Caco-2 (cell line): ENCODE data around the gene TRIO. TPM values are rescaled to one million over a fixed set of nuclear protein-coding genes. Genes with fewer than 3 reads are reported as not detected.

Experiments
- BruUV-seq: library from RNA; stranded (reverse); fragments of 400-500 nt; replicated peaks from 2 replicates; lab custom pipeline; 2021; lab: Mats Ljungman, UMichigan
- CTCF ChIA-PET: fragments of 300-600 bp; sonication (Branson Sonifier 250); formaldehyde crosslinking; loops from one replicate; lab custom pipeline; 2022; ENCODE audit warnings: antibody characterized with exemption; lab: Charles Lee
- POLR2A ChIA-PET: fragments of 300-600 bp; sonication (Branson Sonifier 250); formaldehyde crosslinking; loops from one replicate; lab custom pipeline; 2022; ENCODE audit warnings: antibody characterized with exemption; lab: Charles Lee
- DNase-seq, 2 experiments: peaks; one replicate each; pipeline versions ENCODE4 v3.0.0 to v3.0.0-alpha.2; 2020 to 2022
- H3K27me3 ChIP-seq: replicated peaks from 2 replicates; pipeline ENCODE4 v1.6.0; 2011; ENCODE audit warnings: low read length; ENCODE audit not compliant: control insufficient read depth, insufficient read depth
- H3K36me3 ChIP-seq: 2 replicates; pipeline ENCODE4 v1.5.1; 2011; ENCODE audit warnings: low read length; ENCODE audit not compliant: control insufficient read depth, insufficient read depth
- H3K4me1 ChIP-seq: fragments of 250-450 bp; sonication (Bioruptor Pico); 2 replicates; pipeline ENCODE4 v1.5.1; 2020; ENCODE audit warnings: mild to moderate bottlenecking
- H3K4me3 ChIP-seq: 2 replicates; pipeline ENCODE4 v1.5.1; 2011; ENCODE audit warnings: low read depth, mild to moderate bottlenecking, control low read depth, low read length
- H3K9me3 ChIP-seq: fragments of 250-450 bp; sonication (Bioruptor Pico); 2 replicates; pipeline ENCODE4 v1.5.1; 2020; ENCODE audit warnings: mild to moderate bottlenecking, moderate library complexity
- H3K27ac Mint-ChIP-seq: one replicate; pipeline ENCODE4 v1.8.0; 2022; ENCODE audit warnings: mixed read lengths; ENCODE audit not compliant: unreplicated experiment
- H3K27me3 Mint-ChIP-seq: one replicate; pipeline ENCODE4 v1.8.0; 2022; ENCODE audit warnings: mixed read lengths; ENCODE audit not compliant: insufficient read depth, unreplicated experiment
- H3K36me3 Mint-ChIP-seq: one replicate; pipeline ENCODE4 v1.8.0; 2022; ENCODE audit warnings: mild to moderate bottlenecking, mixed read lengths; ENCODE audit not compliant: insufficient read depth, unreplicated experiment
- H3K4me1 Mint-ChIP-seq: one replicate; pipeline ENCODE4 v1.8.0; 2022; ENCODE audit warnings: low read depth, mixed read lengths; ENCODE audit not compliant: unreplicated experiment
- H3K4me3 Mint-ChIP-seq: one replicate; pipeline ENCODE4 v1.8.0; 2022; ENCODE audit warnings: mild to moderate bottlenecking, moderate library complexity, mixed read lengths; ENCODE audit not compliant: unreplicated experiment
- H3K9me3 Mint-ChIP-seq: one replicate; pipeline ENCODE4 v1.8.0; 2022; ENCODE audit warnings: mixed read lengths; ENCODE audit not compliant: unreplicated experiment
- CTCF ChIP-seq, 2 experiments: fragments of 200-600 bp in 1 of 2; IDR thresholded peaks; 1 replicate in 1 of 2; 2 replicates in 1 of 2; pipeline versions ENCODE4 v1.5.1 to v1.8.0; 2011 to 2022; ENCODE audit warnings: antibody characterized with exemption in 1 of 2, control low read depth in 1 of 2, inconsistent platforms in 1 of 2, low read depth in 1 of 2, low read length in 1 of 2, mild to moderate bottlenecking in 1 of 2, moderate library complexity in 1 of 2; ENCODE audit not compliant: insufficient read depth in 1 of 2, severe bottlenecking in 1 of 2, unreplicated experiment in 1 of 2
- intact Hi-C: fragments of 100-400 bp; cut with micrococcal nuclease; formaldehyde crosslinking; loops from one replicate; pipeline ENCODE4 v1.10.0; 2022; ENCODE audit not compliant: unreplicated experiment
- total RNA-seq: library from RNA; stranded (reverse); gene quantifications from 2 replicates; pipeline ENCODE4 v1.2.3, GENCODE V29; 2022

TRIO gene
- total RNA-seq, 1 experiment from 2014 or later, result 92.0 TPM

- peaks cover 1% of the 10 kb centered on the region for H3K36me3 Mint-ChIP-seq
- no TSS peak for BruUV-seq
- intact Hi-C loops, result loop anchor here (5.0 kb wide), 1 partner anchor 69 kb away; the partner anchor contains the start of gene OTULINL
- CTCF ChIA-PET, result interaction anchor here (0.7 kb wide), 1 partner anchor 135 kb away, joined by 5 read pairs; no protein-coding TSS in a partner anchor
- DNase-seq, result peak in 1 of 2 experiments; percentile 18
- H3K36me3 ChIP-seq, result no peaks in the 10 kb centered on the region
- H3K4me3 ChIP-seq, result no peak overlapping the region
- H3K4me3 Mint-ChIP-seq, result no peak overlapping the region
- H3K4me1 Mint-ChIP-seq, result no peaks in the 10 kb centered on the region
- no peaks in the 10 kb centered on the region for H3K27me3 ChIP-seq
- POLR2A ChIA-PET, result no interaction called here
- H3K27ac Mint-ChIP-seq, result no peak overlapping the region
- peaks cover 10% of the 10 kb centered on the region for H3K9me3 Mint-ChIP-seq
- H3K27me3 Mint-ChIP-seq, result no peaks in the 10 kb centered on the region
- no peak for TF ChIP-seq CTCF (IDR thresholded peaks at IDR 0.05; ENCODE audit: insufficient read depth in 1 of 2, low read depth in 1 of 2, low read length in 1 of 2, severe bottlenecking in 1 of 2, unreplicated experiment in 1 of 2)
- H3K9me3 ChIP-seq, result no peaks in the 10 kb centered on the region; the same call in 1 of the 2 replicates
- no peaks in the 10 kb centered on the region for H3K4me1 ChIP-seq
Measured at GRCh38 chr5:14513266-14513665, 370.1 kb downstream of the TRIO start.

- no peak for TF ChIP-seq CTCF (IDR thresholded peaks at IDR 0.05; ENCODE audit: insufficient read depth in 1 of 2, low read depth in 1 of 2, low read length in 1 of 2, severe bottlenecking in 1 of 2, unreplicated experiment in 1 of 2)
- POLR2A ChIA-PET, result no interaction called here
- H3K36me3 Mint-ChIP-seq, result no peaks in the 10 kb centered on the region
- Histone ChIP-seq H3K4me3 (no peak overlapping the region), H3K27me3 (no peaks in the 10 kb centered on the region), H3K9me3 (no peaks in the 10 kb centered on the region; the same call in 1 of the 2 replicates), H3K4me1 (no peaks in the 10 kb centered on the region), H3K36me3 (no peaks in the 10 kb centered on the region)
- intact Hi-C loops, result no loop called here
- no peaks in the 10 kb centered on the region for H3K27me3 Mint-ChIP-seq
- BruUV-seq, result no TSS peak
- no peak overlapping the region for H3K4me3 Mint-ChIP-seq
- CTCF ChIA-PET, result interaction anchor here (0.6 kb wide), 1 partner anchor 120 kb away, joined by 5 read pairs; no protein-coding TSS in a partner anchor
- H3K9me3 Mint-ChIP-seq, result peaks cover 10% of the 10 kb centered on the region
- no peak overlapping the region for H3K27ac Mint-ChIP-seq
- DNase-seq, result no peak
- no peaks in the 10 kb centered on the region for H3K4me1 Mint-ChIP-seq
Measured at GRCh38 chr5:14516901-14517300, 373.8 kb downstream of the TRIO start.

- H3K4me3 ChIP-seq, result no peak overlapping the region
- H3K27ac Mint-ChIP-seq, result no peak overlapping the region
- intact Hi-C loops, result no loop called here
- H3K27me3 ChIP-seq, result no peaks in the 10 kb centered on the region
- POLR2A ChIA-PET, result no interaction called here
- TF ChIP-seq CTCF (IDR thresholded peaks at IDR 0.05; ENCODE audit: insufficient read depth in 1 of 2, low read depth in 1 of 2, low read length in 1 of 2, severe bottlenecking in 1 of 2, unreplicated experiment in 1 of 2), result no peak
- no peaks in the 10 kb centered on the region for H3K4me1 Mint-ChIP-seq
- no peak for DNase-seq
- H3K4me1 ChIP-seq, result no peaks in the 10 kb centered on the region
- CTCF ChIA-PET, result no interaction called here
- no TSS peak for BruUV-seq
- H3K36me3 Mint-ChIP-seq, result no peaks in the 10 kb centered on the region
- peaks cover 10% of the 10 kb centered on the region for H3K9me3 Mint-ChIP-seq
- no peak overlapping the region for H3K4me3 Mint-ChIP-seq
- no peaks in the 10 kb centered on the region; the same call in 1 of the 2 replicates for H3K9me3 ChIP-seq
- H3K36me3 ChIP-seq, result no peaks in the 10 kb centered on the region
- no peaks in the 10 kb centered on the region for H3K27me3 Mint-ChIP-seq
Measured at GRCh38 chr5:14518638-14519037, 375.5 kb downstream of the TRIO start.
